ENCODE measurements around the gene CITED1.

Gene CITED1

DNA sequence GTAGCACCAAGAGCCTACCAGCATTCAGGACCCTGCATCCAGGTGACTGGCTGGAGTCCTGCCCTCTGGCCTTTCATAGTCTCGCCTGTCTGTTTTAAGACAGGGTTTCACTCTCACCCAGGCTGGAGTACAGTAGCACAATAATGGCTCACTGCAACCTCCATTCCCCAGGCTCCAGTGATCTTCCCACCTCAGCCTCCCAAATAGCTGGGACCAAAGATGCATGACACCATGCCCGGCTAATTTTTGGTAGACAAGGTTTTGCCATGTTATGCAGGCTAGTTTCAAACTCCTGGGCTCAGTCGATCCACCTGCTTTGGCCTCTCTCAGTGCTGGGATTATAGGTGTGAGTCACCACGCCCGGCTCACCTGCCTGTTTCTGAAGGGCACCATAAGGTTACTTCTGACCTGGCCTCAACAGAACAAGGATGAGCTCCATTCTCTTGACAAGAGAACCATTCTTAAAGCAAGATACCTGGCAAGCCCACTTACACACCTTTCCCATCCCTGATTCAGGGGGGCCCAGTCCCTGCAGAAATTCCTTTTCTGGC lies 35.3 kb downstream of the CITED1 start:
- DNase-seq (ENCODE audit: low spot score) = no peak

DNA sequence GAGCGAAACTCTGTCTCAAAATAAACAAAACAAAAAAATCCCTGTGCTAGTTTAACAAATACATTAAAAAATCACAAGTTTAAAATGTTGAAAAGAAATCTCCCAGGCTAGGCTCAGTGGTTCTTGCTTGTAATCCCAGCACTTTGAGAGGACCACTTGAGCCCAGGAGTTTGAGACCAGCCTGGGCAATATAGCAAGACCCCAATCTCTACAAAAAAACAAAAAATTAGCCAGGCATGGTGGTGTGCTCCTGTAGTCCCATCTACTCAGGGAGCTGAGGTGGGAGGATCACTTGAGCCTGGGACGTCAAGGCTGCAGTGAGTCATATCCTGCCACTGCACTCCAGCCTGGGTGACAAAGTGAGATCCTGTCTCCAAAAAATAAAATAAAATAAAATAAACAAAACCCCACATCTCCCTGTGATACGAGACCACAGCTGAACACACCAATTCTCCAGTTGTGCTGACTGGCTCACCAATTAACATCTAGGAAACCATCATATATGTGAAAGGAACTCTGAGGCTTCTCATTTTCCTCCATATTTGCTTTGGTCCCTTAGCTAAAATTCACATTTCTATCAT lies 36.0 kb downstream of the CITED1 start:
- DNase-seq (ENCODE audit: low spot score) = no peak

DNA sequence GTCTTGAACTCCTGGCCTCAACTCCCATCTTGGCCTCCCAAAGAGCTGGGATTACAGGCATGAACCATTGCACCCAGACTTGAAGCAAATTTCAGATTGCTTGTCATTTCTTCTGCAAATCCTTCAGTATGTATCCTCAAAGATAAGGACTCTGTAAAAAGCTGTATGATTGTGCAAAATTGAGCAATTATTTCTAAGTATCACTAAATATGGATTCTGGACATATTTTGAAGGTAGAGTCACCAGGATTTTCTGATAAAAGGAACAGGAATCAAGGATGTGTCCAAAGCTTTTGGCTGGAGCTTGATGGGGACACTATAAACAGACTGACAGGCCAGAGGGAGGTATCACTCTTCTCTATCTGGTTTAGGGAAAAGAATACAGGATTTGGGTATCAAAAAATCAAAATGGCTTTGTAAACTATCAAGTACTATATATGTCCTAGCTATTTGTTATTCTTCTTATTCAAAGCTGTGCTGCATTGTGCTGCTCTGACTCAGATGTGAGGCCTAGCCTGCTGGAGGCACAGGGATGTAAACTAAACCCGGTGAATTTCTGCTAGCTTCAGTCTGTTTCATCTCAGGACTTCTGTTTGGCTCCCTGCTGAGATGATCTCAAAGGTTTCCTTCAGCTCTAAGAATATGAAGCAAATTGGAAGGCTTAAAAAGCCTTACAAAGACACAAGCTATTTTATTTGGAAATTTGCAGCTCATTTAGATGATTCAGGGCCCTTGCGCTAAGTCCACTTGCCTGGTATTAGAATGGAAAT lies 36.9 kb downstream of the CITED1 start:
- no peak for DNase-seq (ENCODE audit: low spot score)

GRCh38 chrX:72265263-72265662 lies 40.5 kb downstream of the CITED1 start:
- no peak for DNase-seq (ENCODE audit: low spot score)

DNA sequence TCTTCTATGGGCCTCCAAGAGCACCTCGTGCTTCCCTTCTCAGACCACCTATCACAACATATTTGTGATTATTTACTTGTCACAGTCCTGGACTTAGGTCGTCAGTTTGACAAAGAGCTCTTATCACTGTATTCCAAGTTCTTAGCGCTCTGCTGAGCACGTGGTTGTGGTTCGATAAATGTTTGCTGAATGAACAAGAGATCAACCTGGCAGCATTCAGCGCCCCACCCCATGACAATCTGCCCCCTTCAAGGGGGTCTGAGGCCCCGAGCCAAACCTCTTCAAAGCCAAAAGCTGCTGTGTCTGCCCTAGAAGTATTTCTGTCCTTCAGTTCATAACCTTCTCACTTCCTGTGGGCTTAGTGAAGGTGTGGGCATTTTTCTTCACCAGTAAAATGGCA lies 43.6 kb downstream of the CITED1 start:
- DNase-seq (ENCODE audit: low spot score) = no peak

DNA sequence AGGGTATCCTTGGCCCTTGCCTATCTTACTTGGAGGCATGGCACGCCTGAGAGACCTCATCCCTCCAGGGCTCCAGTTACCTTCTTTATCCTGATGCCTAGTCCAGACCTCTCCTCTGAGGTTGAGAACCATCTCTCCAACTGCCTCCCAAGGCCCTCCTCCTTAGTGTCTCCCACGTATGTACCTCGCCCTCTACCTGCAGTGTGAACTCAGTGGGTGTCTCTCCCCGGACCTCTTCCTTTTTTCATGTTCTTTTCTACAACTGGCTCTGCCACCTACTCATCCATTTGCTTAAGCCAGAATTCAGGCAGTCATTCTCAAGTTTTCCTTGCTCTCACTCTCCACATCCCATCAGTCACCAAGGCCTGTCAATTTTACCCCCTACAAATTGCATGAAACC lies 45.3 kb downstream of the CITED1 start:
- no peak for DNase-seq (ENCODE audit: low spot score)

GRCh38 chrX:72258174-72258573 lies 47.5 kb downstream of the CITED1 start:
- no peak for DNase-seq (ENCODE audit: low spot score)

- no peak for DNase-seq (ENCODE audit: low spot score)
Observed at GRCh38 chrX:72255864-72256263, 49.9 kb downstream of the CITED1 start.

DNA sequence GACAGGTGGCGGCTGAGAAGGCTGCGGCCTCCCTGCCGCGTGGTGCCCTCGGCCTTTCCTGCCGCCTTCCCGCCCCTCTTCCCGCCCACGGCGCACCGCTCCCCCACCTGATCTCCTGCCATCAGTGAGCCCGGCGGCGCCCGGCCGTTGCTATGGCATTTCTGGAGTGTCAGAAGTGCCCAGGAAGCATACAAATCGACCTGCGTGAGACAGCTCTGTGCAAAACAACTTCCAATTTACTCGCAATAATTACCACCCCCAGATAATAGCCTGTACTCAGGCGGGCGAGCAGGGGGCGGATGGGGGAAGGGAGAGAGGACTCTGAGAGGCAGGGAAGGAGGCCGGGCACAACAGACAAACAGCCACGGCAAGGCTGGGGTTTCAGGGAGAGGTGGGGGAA lies 50.3 kb downstream of the CITED1 start:
- DNase-seq (ENCODE audit: low spot score) = no peak

DNA sequence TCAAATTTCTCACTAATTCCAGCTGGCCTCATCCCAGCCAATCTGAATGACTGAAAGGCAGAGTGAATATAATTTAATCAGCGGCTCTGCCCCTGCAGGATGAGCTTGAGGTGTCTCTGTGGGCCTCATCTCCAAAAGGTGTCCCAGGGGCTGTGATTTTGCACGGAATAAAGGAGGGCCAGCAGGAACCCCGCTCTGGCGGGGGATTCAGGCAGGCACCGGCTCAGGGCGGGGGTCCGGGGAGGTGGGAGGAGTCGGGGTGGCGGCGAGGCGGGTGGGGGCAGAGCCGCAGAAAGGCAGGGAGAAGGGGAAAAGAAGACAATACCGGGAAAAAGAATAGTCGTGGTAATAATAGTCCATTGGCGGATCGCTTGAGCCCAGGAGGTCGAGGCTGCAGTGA lies 50.9 kb downstream of the CITED1 start:
- DNase-seq (ENCODE audit: low spot score) = no peak

- no peak for DNase-seq (ENCODE audit: low spot score)
Observed at GRCh38 chrX:72253686-72254085, 52.0 kb downstream of the CITED1 start.
